Liver (tissue), 9 donors: ENCODE measurements around the gene TMEM129. TPM values are rescaled to one million over a fixed set of nuclear protein-coding genes. Genes with fewer than 3 reads are reported as not detected.

ENCODE experiments used
- DNase-seq: peaks from one replicate; pipeline ENCODE4 v3.0.0-alpha.2; 2017; ENCODE audit warnings: low spot score
- H3K27ac ChIP-seq, 2 donors: one replicate each; pipeline ENCODE4 v1.7.0; 2013; ENCODE audit warnings: inconsistent platforms in 2 of 2, low read length in 2 of 2, control low read depth in 1 of 2, low read depth in 1 of 2, mild to moderate bottlenecking in 1 of 2
- H3K27me3 ChIP-seq, 4 donors: one replicate each; pipeline versions ENCODE4 v1.6.1 to v1.7.0; 2013; ENCODE audit warnings: low read length in 3 of 4, inconsistent platforms in 1 of 4, mild to moderate bottlenecking in 1 of 4, moderate library complexity in 1 of 4; ENCODE audit not compliant: control insufficient read depth in 4 of 4, insufficient read depth in 4 of 4
- H3K36me3 ChIP-seq, 4 donors: one replicate each; pipeline versions ENCODE4 v1.6.1 to v1.7.0; 2013; ENCODE audit warnings: low read length in 3 of 4, mild to moderate bottlenecking in 3 of 4, low read depth in 1 of 4, moderate library complexity in 1 of 4; ENCODE audit not compliant: control insufficient read depth in 4 of 4, insufficient read depth in 3 of 4
- H3K4me1 ChIP-seq, 4 donors: one replicate each; pipeline versions ENCODE4 v1.6.1 to v1.7.0; 2013; ENCODE audit warnings: low read length in 3 of 4, mild to moderate bottlenecking in 3 of 4, moderate library complexity in 1 of 4; ENCODE audit not compliant: control insufficient read depth in 4 of 4, insufficient read depth in 4 of 4
- H3K4me3 ChIP-seq, 3 donors: one replicate each; pipeline versions ENCODE4 v1.6.1 to v1.7.0; 2013; ENCODE audit warnings: low read length in 3 of 3, control low read depth in 1 of 3, low read depth in 1 of 3, mild to moderate bottlenecking in 1 of 3
- H3K9ac ChIP-seq, 2 donors: one replicate each; pipeline ENCODE4 v1.7.0; 2013; ENCODE audit warnings: low read length in 2 of 2, mild to moderate bottlenecking in 2 of 2, moderate library complexity in 2 of 2, control low read depth in 1 of 2, low read depth in 1 of 2
- H3K9me3 ChIP-seq, 4 donors: one replicate each; pipeline versions ENCODE4 v1.6.1 to v1.7.0; 2013; ENCODE audit warnings: low read length in 3 of 4; ENCODE audit not compliant: control insufficient read depth in 4 of 4
- ATF3 ChIP-seq: IDR thresholded peaks from 2 replicates; pipeline ENCODE4 v1.6.1; 2016; ENCODE audit warnings: antibody characterized with exemption
- CTCF ChIP-seq: fragments of 150-350 bp; IDR thresholded peaks from 2 replicates; pipeline ENCODE4 v1.5.1; 2017; ENCODE audit warnings: improper control_type of control experiment, low read depth, low read length; ENCODE audit not compliant: missing input control
- FOXA1 ChIP-seq: IDR thresholded peaks from 2 replicates; pipeline ENCODE4 v1.6.1; 2016; ENCODE audit warnings: antibody characterized with exemption
- FOXA2 ChIP-seq: IDR thresholded peaks from 2 replicates; pipeline ENCODE4 v1.6.1; 2016; ENCODE audit warnings: antibody characterized with exemption
- GABPA ChIP-seq, 2 donors: IDR thresholded peaks in 1 of 2; conservative IDR thresholded peaks in 1 of 2; 2 replicates each; pipeline ENCODE4 v1.6.1; 2016; ENCODE audit warnings: antibody characterized with exemption in 2 of 2, mild to moderate bottlenecking in 1 of 2, moderate library complexity in 1 of 2
- HNF4A ChIP-seq, 2 donors: conservative IDR thresholded peaks; 2 replicates each; pipeline ENCODE4 v1.6.1; 2016; ENCODE audit warnings: antibody characterized with exemption in 2 of 2, mild to moderate bottlenecking in 2 of 2
- HNF4G ChIP-seq: IDR thresholded peaks from 2 replicates; pipeline ENCODE4 v1.6.1; 2016; ENCODE audit warnings: antibody characterized with exemption
- JUND ChIP-seq, 2 donors: IDR thresholded peaks; 2 replicates each; pipeline ENCODE4 v1.6.1; 2016; ENCODE audit warnings: antibody characterized with exemption in 2 of 2
- NR2F2 ChIP-seq: IDR thresholded peaks from 2 replicates; pipeline ENCODE4 v1.6.1; 2016; ENCODE audit warnings: antibody characterized with exemption
- REST ChIP-seq: IDR thresholded peaks from 2 replicates; pipeline ENCODE4 v1.6.1; 2016; ENCODE audit warnings: antibody characterized with exemption, mild to moderate bottlenecking
- SP1 ChIP-seq: IDR thresholded peaks from 2 replicates; pipeline ENCODE4 v1.6.1; 2018; ENCODE audit warnings: antibody characterized with exemption, mild to moderate bottlenecking
- YY1 ChIP-seq: IDR thresholded peaks from 2 replicates; pipeline ENCODE4 v1.6.1; 2016; ENCODE audit warnings: antibody characterized with exemption, mild to moderate bottlenecking
- ZBTB33 ChIP-seq: IDR thresholded peaks from 2 replicates; pipeline ENCODE4 v1.6.1; 2016; ENCODE audit warnings: antibody characterized with exemption
- WGBS: extraction: QIAGEN DNeasy Blood & Tissue Kit; methylation state at CpG from one replicate; pipeline ENCODE4 v1.1.7; 2013; 5-methylcytosine and 5-hydroxymethylcytosine counted together
- polyA plus RNA-seq, 2 donors: library from polyadenylated mRNA; stranded (reverse) in 1 of 2; unstranded in 1 of 2; fragments of 200-250 nt in 1 of 2; fragments of >200 nt in 1 of 2; fragmentation: Nextera tagmentation in 1 of 2; extraction: Ambion mirVana in 1 of 2; gene quantifications; one replicate each; pipeline versions ENCODE4 v1.2.1 to v1.2.3, GENCODE V29; 2013 to 2015
- total RNA-seq, 2 donors: library from RNA; depleted of rRNA; stranded (reverse); fragments of >200 nt; gene quantifications; one replicate each; pipeline ENCODE4 v1.2.3, GENCODE V29; 2014
- donor health status: healthy.
- donor health status: healthy.
- donor health status: healthy.
- donor health status: healthy.
- donor health status: healthy.

Gene TMEM129
- total and polyA plus RNA-seq, 4 donors, result 12.2 to 37.0 (median 21.8) TPM

GRCh38 chr4:1754336-1754735 is 33.2 kb upstream of the TMEM129 start:
- TF ChIP-seq ATF3 (no peak), CTCF (no peak), FOXA2 (no peak), SP1 (no peak), GABPA (IDR thresholded peaks at IDR 0.05 in 1 of 2, conservative IDR thresholded peaks at IDR 0.05 in 1 of 2) (no peak), ZBTB33 (no peak), FOXA1 (no peak), NR2F2 (no peak), JUND (IDR thresholded peaks at IDR 0.05) (no peak), HNF4G (no peak), REST (no peak)
- Histone ChIP-seq H3K27me3 (no peaks in the 10 kb centered on the region), H3K9me3 (no peaks in the 10 kb centered on the region), H3K4me3 (no peak overlapping the region), H3K36me3 (no peaks in the 10 kb centered on the region), H3K4me1 (peaks cover 0 to 6% (median 2%) of the 10 kb centered on the region in 4 donors), H3K9ac (no peak overlapping the region), H3K27ac (no peak overlapping the region)
- DNase-seq, result no peak
- 93% methylated on average over 5 of the region's 5 CpGs for WGBS

- 84% methylated on average over 15 of the region's 15 CpGs for WGBS
- H3K36me3 ChIP-seq, result no peaks in the 10 kb centered on the region
- no peaks in the 10 kb centered on the region for H3K9me3 ChIP-seq
- no peak for DNase-seq
- H3K27me3 ChIP-seq, result no peaks in the 10 kb centered on the region
- H3K4me3 ChIP-seq, result no peak overlapping the region
- no peak overlapping the region for H3K9ac ChIP-seq
- H3K4me1 ChIP-seq, result peaks cover 0 to 6% (median 2%) of the 10 kb centered on the region in 4 donors
- H3K27ac ChIP-seq, result no peak overlapping the region
- no peak for TF ChIP-seq HNF4G
- TF ChIP-seq ZBTB33, result no peak
- no peak for TF ChIP-seq NR2F2
- no peak for TF ChIP-seq HNF4A (conservative IDR thresholded peaks at IDR 0.05)
- TF ChIP-seq ATF3, result no peak
- no peak for TF ChIP-seq FOXA2
- TF ChIP-seq SP1, result no peak
- no peak for TF ChIP-seq REST
- TF ChIP-seq GABPA (IDR thresholded peaks at IDR 0.05 in 1 of 2, conservative IDR thresholded peaks at IDR 0.05 in 1 of 2), result no peak
- no peak for TF ChIP-seq CTCF
- no peak for TF ChIP-seq YY1
Measured at GRCh38 chr4:1753697-1754311, 32.7 kb upstream of the TMEM129 start.
